Activated T-helper 2 cell treated with anti-CD3 and anti-CD28 coated beads, Interferon-gamma antibody, Interleukin-2, Interleukin-4, amounts not matched to agents 10 μg/mL and 5 μg/mL and 100 μg/mL, durations not matched to agents 14 hours and 24 hours and 36 hours (primary cell): ENCODE data around the gene PYCR2. TPM values are rescaled to one million over a fixed set of nuclear protein-coding genes. Genes with fewer than 3 reads are reported as not detected.
A peak's percentile ranks its signal among the peaks of the same experiment; 100 is the strongest.

Source experiments
- DNase-seq: peaks from one replicate; pipeline ENCODE4 v3.0.0; 2021; ENCODE audit warnings: low spot score
- H3K27ac Mint-ChIP-seq: one replicate; pipeline ENCODE4 v1.8.0; 2021; ENCODE audit warnings: mixed read lengths
- H3K27me3 Mint-ChIP-seq: one replicate; pipeline ENCODE4 v1.8.0; 2021; ENCODE audit warnings: low read depth, mixed read lengths
- H3K36me3 Mint-ChIP-seq: one replicate; pipeline ENCODE4 v1.8.0; 2021; ENCODE audit warnings: low read depth, mixed read lengths
- H3K4me1 Mint-ChIP-seq: one replicate; pipeline ENCODE4 v1.8.0; 2021; ENCODE audit warnings: low read depth, mixed read lengths
- H3K4me3 Mint-ChIP-seq: one replicate; pipeline ENCODE4 v1.8.0; 2021; ENCODE audit warnings: low read depth, mild to moderate bottlenecking, moderate library complexity, mixed read lengths
- H3K9me3 Mint-ChIP-seq: one replicate; pipeline ENCODE4 v1.8.0; 2021; ENCODE audit warnings: mixed read lengths
- intact Hi-C: fragments of 100-400 bp; cut with micrococcal nuclease; formaldehyde crosslinking; loops from one replicate; pipeline ENCODE4 v1.15.1; 2023
- total RNA-seq: library from RNA; stranded (reverse); gene quantifications from 2 replicates; pipeline ENCODE4 v1.2.3, GENCODE V29; 2022

PYCR2 gene
- total RNA-seq, 1 donor from 2014 or later = 121 TPM

GRCh38 chr1:225908773-225909172, 15.3 kb downstream of the PYCR2 start:
- intact Hi-C loops = no loop called here
- H3K4me1 Mint-ChIP-seq = peaks cover 5% of the 10 kb centered on the region
- no peaks in the 10 kb centered on the region for H3K9me3 Mint-ChIP-seq
- H3K27ac Mint-ChIP-seq = no peak overlapping the region
- H3K36me3 Mint-ChIP-seq = no peaks in the 10 kb centered on the region
- no peak overlapping the region for H3K4me3 Mint-ChIP-seq
- H3K27me3 Mint-ChIP-seq = peaks cover 9% of the 10 kb centered on the region
- no peak for DNase-seq

DNA sequence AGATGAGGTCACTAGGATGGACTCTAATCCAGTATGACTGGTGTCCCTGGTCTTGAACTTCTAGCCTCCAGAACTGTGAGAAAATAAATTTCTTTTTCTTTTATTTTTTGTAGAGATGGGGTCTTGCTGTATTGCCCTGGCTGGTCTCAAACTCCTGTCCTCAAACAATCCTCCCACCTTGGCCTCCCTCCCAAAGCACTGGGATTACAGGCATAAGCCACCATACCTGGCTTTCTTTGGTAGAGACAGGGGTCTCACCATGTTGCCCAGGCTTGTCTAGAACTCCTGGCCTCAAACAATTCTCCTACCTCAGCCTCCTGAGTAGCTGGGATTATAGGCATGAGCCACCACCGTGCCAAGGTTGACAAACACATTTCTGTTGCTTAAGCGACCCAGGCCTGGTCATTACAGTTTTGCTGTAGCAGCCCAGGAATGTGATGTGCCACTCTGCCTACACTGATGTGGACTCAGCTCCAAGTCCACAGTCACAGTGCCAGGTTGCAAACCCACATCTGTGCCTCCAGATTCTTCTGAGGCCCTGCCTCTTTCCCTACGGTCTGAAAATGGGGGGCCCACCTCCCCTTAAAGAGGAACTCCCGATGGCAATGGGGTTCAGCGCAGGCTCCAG, 15.9 kb downstream of the PYCR2 start:
- H3K36me3 Mint-ChIP-seq = no peaks in the 10 kb centered on the region
- no peaks in the 10 kb centered on the region for H3K9me3 Mint-ChIP-seq
- H3K27ac Mint-ChIP-seq = no peak overlapping the region
- peaks cover 12% of the 10 kb centered on the region for H3K27me3 Mint-ChIP-seq
- no peak overlapping the region for H3K4me3 Mint-ChIP-seq
- H3K4me1 Mint-ChIP-seq = peaks cover 7% of the 10 kb centered on the region
- intact Hi-C loops = no loop called here
- no peak for DNase-seq

- no peaks in the 10 kb centered on the region for H3K9me3 Mint-ChIP-seq
- H3K4me1 Mint-ChIP-seq = peaks cover 7% of the 10 kb centered on the region
- intact Hi-C loops = no loop called here
- H3K36me3 Mint-ChIP-seq = no peaks in the 10 kb centered on the region
- no peak overlapping the region for H3K4me3 Mint-ChIP-seq
- DNase-seq = no peak
- no peak overlapping the region for H3K27ac Mint-ChIP-seq
- peaks cover 12% of the 10 kb centered on the region for H3K27me3 Mint-ChIP-seq
Observed at GRCh38 chr1:225907341-225907740, 16.7 kb downstream of the PYCR2 start.

- no peak for DNase-seq
- Mint-ChIP-seq H3K36me3 (no peaks in the 10 kb centered on the region), H3K4me3 (no peak overlapping the region), H3K27me3 (peaks cover 12% of the 10 kb centered on the region), H3K9me3 (no peaks in the 10 kb centered on the region), H3K27ac (no peak overlapping the region), H3K4me1 (peaks cover 7% of the 10 kb centered on the region)
- intact Hi-C loops = no loop called here
Observed at GRCh38 chr1:225906467-225906866, 17.6 kb downstream of the PYCR2 start.

DNA sequence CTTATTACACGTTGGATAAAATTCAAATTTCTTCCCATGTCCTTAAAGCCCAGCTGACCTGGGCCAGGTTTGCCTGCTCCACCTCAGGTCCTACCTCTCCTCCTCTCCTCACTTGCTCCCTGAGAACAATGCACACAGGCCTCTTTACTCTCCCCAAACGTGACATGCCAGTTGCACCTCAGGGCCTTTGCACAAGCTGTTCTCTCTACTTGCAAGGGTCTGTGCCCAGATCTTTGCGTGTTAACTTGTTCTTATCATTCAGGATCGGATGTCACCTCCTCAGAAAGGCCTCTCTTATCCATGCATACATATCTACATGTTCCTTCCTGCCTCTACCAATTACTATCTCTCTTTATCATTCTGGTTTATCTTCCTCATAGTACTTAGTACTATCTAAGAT, 20.4 kb downstream of the PYCR2 start:
- intact Hi-C loops = no loop called here

DNA sequence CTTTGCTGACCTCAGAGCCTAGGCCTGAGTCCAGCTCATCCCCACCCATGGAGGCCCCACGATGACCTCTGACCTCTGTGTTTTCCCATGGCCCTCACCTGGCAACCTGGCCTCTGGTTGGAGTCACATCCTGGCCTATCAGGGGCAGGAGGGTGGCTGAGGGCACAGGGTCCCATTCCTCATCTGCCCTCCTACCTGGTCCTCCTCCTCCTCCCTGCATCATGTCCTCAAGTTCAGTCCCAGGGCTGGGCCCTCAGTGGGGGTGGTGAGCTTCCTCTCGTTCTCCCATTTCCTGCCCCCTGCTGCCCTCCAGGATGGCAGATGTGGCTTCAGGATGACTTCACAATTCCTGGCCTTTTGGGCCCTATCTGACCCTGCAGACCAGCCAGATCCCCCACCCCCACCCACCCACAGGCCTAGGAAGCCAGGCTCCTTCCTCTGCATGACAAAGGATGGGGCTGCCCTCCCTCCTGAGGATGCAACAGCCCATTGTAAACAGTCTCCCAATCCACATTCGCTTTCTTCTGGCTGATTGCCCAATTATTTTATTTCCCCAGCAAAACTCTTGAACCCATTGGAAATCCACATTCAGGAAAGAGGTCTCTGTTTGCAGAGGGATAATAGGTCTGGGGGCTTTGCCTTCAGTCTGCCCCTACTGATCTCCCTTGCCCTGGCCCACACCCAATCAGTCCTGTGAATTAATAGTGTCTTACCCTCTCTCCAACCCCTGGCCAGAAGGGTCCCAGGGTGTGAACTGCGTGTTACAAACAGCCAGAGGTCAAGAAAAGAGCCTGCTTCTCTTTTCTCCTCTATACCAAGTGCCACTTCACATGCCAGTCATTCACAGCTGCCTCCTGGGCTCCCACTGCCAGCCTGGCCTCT, 24.8 kb downstream of the PYCR2 start:
- peaks cover 13% of the 10 kb centered on the region for H3K27me3 Mint-ChIP-seq
- no peaks in the 10 kb centered on the region for H3K36me3 Mint-ChIP-seq
- H3K27ac Mint-ChIP-seq = no peak overlapping the region
- no peak overlapping the region for H3K4me3 Mint-ChIP-seq
- peaks cover 32% of the 10 kb centered on the region for H3K4me1 Mint-ChIP-seq
- no peak for DNase-seq
- intact Hi-C loops = loop anchor here (5.0 kb wide), 1 partner anchor 87 kb away; the partner anchor contains the start of gene EPHX1
- no peaks in the 10 kb centered on the region for H3K9me3 Mint-ChIP-seq

More for the DNA sequence above, 20.4 kb downstream of the PYCR2 start:
- H3K9me3 Mint-ChIP-seq = no peaks in the 10 kb centered on the region
- H3K4me3 Mint-ChIP-seq = no peak overlapping the region
- H3K4me1 Mint-ChIP-seq = peaks cover 5% of the 10 kb centered on the region
- H3K36me3 Mint-ChIP-seq = no peaks in the 10 kb centered on the region
- no peak for DNase-seq
- H3K27me3 Mint-ChIP-seq = peaks cover 11% of the 10 kb centered on the region
- H3K27ac Mint-ChIP-seq = no peak overlapping the region

- DNase-seq = no peak
- no peaks in the 10 kb centered on the region for H3K9me3 Mint-ChIP-seq
- peaks cover 31% of the 10 kb centered on the region for H3K4me1 Mint-ChIP-seq
- H3K36me3 Mint-ChIP-seq = no peaks in the 10 kb centered on the region
- H3K27me3 Mint-ChIP-seq = peaks cover 13% of the 10 kb centered on the region
- intact Hi-C loops = loop anchor here (1.0 to 5.0 kb wide), 5 partner anchors 17 to 121 kb away; partner anchors contain the start of genes EPHX1, PYCR2 and SRP9
- peak overlapping the region; percentile 52 for H3K4me3 Mint-ChIP-seq
- H3K27ac Mint-ChIP-seq = peak overlapping the region; percentile 18
Observed at GRCh38 chr1:225897595-225898514, 26.2 kb downstream of the PYCR2 start.

DNA sequence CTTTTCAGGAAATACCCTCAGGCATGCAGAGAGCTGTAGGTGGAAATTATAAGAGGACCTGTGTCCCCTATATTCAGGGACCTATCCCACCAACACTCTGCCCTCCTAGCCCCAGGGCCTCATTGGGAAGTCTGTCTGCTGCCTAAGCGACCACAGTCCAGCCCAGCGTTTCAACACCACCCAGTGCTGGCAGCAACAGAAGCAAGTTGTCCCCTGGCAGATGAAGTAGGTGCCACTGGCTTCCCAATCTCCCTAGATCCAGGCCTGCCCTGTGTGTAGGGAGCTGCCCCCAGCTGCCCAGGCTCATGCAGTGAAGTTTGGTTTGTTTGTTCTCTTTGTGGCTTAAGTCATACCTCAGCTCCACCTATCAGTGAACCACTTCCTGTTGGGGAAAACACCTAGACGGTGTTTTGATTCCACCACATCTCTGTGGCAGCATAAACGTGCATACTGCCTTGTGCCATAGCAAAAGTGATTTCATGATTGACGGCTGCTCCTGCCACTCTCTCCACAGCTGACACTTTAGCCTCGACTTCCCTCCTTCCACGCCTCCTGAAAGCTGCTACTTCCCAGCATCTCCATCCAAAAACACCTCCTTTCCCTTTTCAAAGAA, 27.0 kb downstream of the PYCR2 start:
- peak; percentile 75 for DNase-seq
- intact Hi-C loops = loop anchor here (1.0 to 5.0 kb wide), 5 partner anchors 16 to 120 kb away; partner anchors contain the start of genes EPHX1, PYCR2 and SRP9
- no peaks in the 10 kb centered on the region for H3K9me3 Mint-ChIP-seq
- peaks cover 31% of the 10 kb centered on the region for H3K4me1 Mint-ChIP-seq
- H3K27me3 Mint-ChIP-seq = peaks cover 13% of the 10 kb centered on the region
- peak overlapping the region; percentile 52 for H3K4me3 Mint-ChIP-seq
- H3K36me3 Mint-ChIP-seq = no peaks in the 10 kb centered on the region
- H3K27ac Mint-ChIP-seq = peak overlapping the region; percentile 56

- peak overlapping the region; percentile 52 for H3K4me3 Mint-ChIP-seq
- peaks cover 13% of the 10 kb centered on the region for H3K27me3 Mint-ChIP-seq
- no peaks in the 10 kb centered on the region for H3K36me3 Mint-ChIP-seq
- H3K9me3 Mint-ChIP-seq = no peaks in the 10 kb centered on the region
- peaks cover 31% of the 10 kb centered on the region for H3K4me1 Mint-ChIP-seq
- intact Hi-C loops = loop anchor here (5.0 kb wide), 1 partner anchor 84 kb away; the partner anchor contains the start of gene EPHX1
- peak overlapping the region; percentile 56 for H3K27ac Mint-ChIP-seq
- no peak for DNase-seq
Observed at GRCh38 chr1:225896494-225896893, 27.6 kb downstream of the PYCR2 start.

DNA sequence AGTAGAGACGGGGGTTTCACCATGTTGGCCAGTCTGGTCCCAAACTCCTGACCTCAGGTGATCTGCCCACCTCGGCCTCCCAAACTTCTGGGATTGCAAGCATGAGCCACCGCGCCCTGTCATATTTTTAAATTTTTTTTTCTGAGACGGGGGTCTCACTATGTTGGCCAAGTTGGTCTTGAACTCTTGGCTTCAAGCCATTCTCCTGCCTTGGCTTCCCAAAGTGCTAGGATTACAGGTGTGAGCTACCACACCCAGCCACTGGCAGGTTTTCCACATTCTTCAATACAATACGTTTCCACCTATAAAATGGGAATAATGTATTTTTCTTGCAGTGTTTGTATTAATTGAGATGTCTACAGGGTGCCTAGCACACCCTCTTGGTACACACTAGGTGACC, 31.7 kb downstream of the PYCR2 start:
- intact Hi-C loops = no loop called here
- no peak for DNase-seq
- Mint-ChIP-seq H3K36me3 (no peaks in the 10 kb centered on the region), H3K9me3 (no peaks in the 10 kb centered on the region), H3K27me3 (peaks cover 14% of the 10 kb centered on the region), H3K27ac (no peak overlapping the region), H3K4me1 (peaks cover 17% of the 10 kb centered on the region), H3K4me3 (no peak overlapping the region)

DNA sequence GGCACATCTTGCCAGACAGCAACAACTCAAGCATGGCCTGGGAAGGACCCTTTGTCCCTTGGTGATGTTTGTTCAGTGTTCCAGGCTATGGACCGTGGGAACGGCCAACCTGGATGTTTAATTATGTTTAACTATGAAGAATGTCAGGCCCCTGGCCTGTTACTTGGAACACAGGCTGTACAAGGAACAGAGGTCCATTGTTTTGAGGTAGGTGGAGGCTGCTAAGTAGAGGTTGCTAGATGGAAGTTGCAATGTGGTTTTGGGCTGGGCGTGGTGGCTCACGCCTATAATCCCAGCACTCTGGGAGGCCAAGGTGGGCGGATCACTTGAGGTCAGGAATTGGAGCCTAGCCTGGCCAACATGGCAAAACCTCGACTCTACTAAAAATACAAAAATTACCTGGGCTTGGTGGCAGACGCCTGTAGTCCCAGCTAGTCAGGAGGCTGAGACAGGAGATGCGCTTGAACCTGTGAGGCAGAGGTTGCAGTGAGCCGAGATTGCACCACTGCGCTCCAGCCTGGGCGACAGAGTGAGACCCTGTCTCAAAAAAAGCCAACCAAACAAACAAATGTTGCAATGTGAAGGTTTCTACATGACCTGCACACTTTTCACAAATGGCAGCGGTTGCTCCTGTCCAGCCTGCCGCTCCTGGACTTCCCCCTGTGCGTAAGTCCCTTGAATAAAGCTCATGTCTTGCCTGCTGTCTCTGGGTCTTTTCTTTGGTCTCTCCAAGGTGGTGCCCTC, 32.6 kb downstream of the PYCR2 start:
- Mint-ChIP-seq H3K27me3 (peaks cover 16% of the 10 kb centered on the region), H3K9me3 (no peaks in the 10 kb centered on the region), H3K4me1 (peaks cover 8% of the 10 kb centered on the region), H3K4me3 (no peak overlapping the region), H3K27ac (no peak overlapping the region), H3K36me3 (no peaks in the 10 kb centered on the region)
- no peak for DNase-seq
- intact Hi-C loops = no loop called here
